Measurements from ENCODE around the gene PNPO.
"Not testable (repeated sequence)": the region's sequence is repeated elsewhere in the genome, so short reads cannot be mapped to it uniquely, and the experiment has no call there.

PNPO gene

GRCh38 chr17:47918991-47919390, 22.4 kb upstream of the PNPO start:
- DNase-seq: no peak

GRCh38 chr17:47919889-47920288, 21.5 kb upstream of the PNPO start:
- DNase-seq: not testable (repeated sequence)

GRCh38 chr17:47924785-47925677, 16.3 kb upstream of the PNPO start:
- no peak for DNase-seq

GRCh38 chr17:47925678-47925988, 15.7 kb upstream of the PNPO start:
- DNase-seq: no peak

GRCh38 chr17:47927821-47928400, 13.5 kb upstream of the PNPO start:
- no peak for DNase-seq

- no peak for DNase-seq
Observed at GRCh38 chr17:47928415-47928814, 13.0 kb upstream of the PNPO start.

GRCh38 chr17:47929218-47930000, 12.0 kb upstream of the PNPO start:
- no peak for DNase-seq

- no peak for DNase-seq
Observed at GRCh38 chr17:47931848-47932247, 9.5 kb upstream of the PNPO start.

GRCh38 chr17:47934856-47935255, 6.5 kb upstream of the PNPO start:
- no peak for DNase-seq

GRCh38 chr17:47935468-47935867, 5.9 kb upstream of the PNPO start:
- DNase-seq: not testable (repeated sequence)

GRCh38 chr17:47935961-47936360, 5.4 kb upstream of the PNPO start:
- no peak for DNase-seq

- DNase-seq: peak; percentile 30
Observed at GRCh38 chr17:47937941-47938340, 3.4 kb upstream of the PNPO start.

GRCh38 chr17:47942096-47942510, 732 bp downstream of the PNPO start:
- peak; percentile 29 for DNase-seq

GRCh38 chr17:47942568-47942967, 1.2 kb downstream of the PNPO start:
- DNase-seq: no peak

GRCh38 chr17:47945080-47945479, 3.7 kb downstream of the PNPO start:
- peak; percentile 39 for DNase-seq

GRCh38 chr17:47945529-47946508, 4.4 kb downstream of the PNPO start:
- no peak for DNase-seq

- DNase-seq: no peak
Observed at GRCh38 chr17:47946516-47946915, 5.1 kb downstream of the PNPO start.

GRCh38 chr17:47946929-47947397, 5.6 kb downstream of the PNPO start:
- peak; percentile 87 for DNase-seq

GRCh38 chr17:47948706-47949196, 7.4 kb downstream of the PNPO start:
- no peak for DNase-seq

GRCh38 chr17:47949197-47949759, 7.9 kb downstream of the PNPO start:
- DNase-seq: peak; percentile 82

GRCh38 chr17:47949946-47950345, 8.6 kb downstream of the PNPO start:
- no peak for DNase-seq

- DNase-seq: no peak
Observed at GRCh38 chr17:47950448-47950847, 9.1 kb downstream of the PNPO start.

Data from activated CD4-positive, alpha-beta T cell treated with anti-CD3 and anti-CD28 coated beads, Interleukin-2, amount 50 U/mL, for 16 hours (primary cell).